Urothelium cell line (cell line): ENCODE results near the gene PPP5C.
"Not testable (repeated sequence)": the region's sequence is repeated elsewhere in the genome, so short reads cannot be mapped to it uniquely, and the experiment has no call there.

Source experiments
- DNase-seq: peaks from one replicate; pipeline ENCODE4 v3.0.0; 2011; ENCODE audit warnings: low spot score, mixed read lengths
- FAIRE-seq: peaks from 2 replicates; lab custom pipeline; 2011; peaks lifted over from hg19 to GRCh38; lab: Jason Lieb, UNC

Gene PPP5C

DNA sequence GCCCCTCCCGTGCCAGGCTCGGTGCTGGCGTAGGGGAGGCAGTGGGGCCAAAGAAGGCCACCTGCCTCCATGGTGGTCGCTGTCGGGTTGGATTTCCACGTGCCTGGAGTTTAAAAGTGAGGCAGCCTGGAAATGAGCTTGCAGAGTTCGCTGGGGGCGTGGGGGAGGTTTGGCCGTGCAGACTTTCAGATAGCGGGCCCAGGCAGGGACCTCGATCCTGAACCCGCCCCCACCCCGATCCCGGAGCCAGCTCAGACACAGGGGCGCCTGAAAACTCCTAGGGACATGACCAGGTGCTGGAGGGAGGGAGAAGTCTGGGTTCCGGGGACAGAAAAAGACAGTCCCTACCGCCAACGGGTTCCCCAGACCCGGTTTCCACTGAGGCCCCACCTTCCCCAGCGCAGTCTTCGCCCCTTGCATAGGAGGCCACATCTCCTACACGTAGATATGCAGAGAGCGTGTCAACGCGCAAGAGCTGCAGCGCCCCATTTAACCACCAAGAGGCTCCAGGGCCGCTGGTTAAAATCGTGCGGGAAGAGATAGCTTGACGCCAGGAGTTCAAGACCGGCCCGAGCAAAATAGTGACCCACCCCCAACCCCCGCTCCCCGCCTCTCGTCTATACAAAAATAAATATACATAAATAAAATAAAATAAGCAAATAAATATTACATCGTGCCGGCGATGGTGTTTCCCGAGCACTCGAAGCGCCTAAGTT, 58.0 kb downstream of the PPP5C start:
- FAIRE-seq (no peak), DNase-seq (no peak)

- FAIRE-seq (no peak), DNase-seq (no peak)
Observed at GRCh38 chr19:46406976-46407375, 60.1 kb downstream of the PPP5C start.

GRCh38 chr19:46407856-46408663, 61.2 kb downstream of the PPP5C start:
- peak; percentile 83 for FAIRE-seq
- DNase-seq = no peak

- no peak for DNase-seq
- FAIRE-seq = no peak
Observed at GRCh38 chr19:46408664-46409039, 61.8 kb downstream of the PPP5C start.

- DNase-seq = no peak
- no peak for FAIRE-seq
Observed at GRCh38 chr19:46409191-46409590, 62.3 kb downstream of the PPP5C start.

- FAIRE-seq = no peak
- no peak for DNase-seq
Observed at GRCh38 chr19:46410205-46411087, 63.6 kb downstream of the PPP5C start.

DNA sequence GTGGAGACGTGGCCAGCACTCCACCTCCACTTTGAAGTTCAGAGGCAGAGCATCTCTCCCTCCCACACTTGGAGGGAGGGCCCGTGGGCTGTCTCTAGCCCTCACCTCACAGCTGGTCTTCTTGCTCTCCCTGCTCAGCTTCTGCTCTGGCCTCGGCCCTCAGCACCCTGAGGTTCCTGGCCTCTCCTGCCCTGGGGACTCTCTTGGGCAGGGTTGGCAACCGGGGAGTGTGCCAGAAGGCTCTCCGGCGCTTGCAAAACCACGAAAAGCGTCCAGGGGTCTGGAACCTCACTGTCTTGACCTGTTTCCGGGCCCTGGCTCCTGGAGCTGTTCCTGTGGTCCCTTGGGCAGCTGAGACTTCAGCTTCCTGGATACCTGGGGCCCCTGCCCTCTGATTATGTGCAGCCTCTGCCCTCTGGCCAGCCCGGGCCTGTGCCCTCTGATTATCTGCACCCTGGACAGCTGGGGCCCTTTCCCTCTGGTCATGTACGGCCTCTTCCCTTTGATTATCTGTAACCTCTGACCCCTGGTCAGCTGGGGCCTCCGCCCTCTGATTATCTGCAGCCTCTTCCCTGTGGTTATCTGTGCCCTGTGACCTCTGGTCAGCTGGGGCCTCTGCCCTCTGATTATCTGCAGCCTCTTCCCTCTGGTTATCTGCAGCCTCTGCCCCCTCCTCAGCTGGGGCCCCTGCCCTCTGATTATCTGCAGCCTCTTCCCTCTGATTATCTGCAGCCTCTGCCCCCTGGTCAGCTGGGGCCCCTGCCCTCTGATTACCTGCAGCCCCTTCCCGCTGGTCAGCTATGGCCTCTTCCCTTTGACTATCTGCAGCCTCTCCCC, 64.4 kb downstream of the PPP5C start:
- DNase-seq (no peak), FAIRE-seq (no peak)

- FAIRE-seq (no peak), DNase-seq (no peak)
Observed at GRCh38 chr19:46411925-46412649, 65.2 kb downstream of the PPP5C start.

- no peak for FAIRE-seq
- DNase-seq = no peak
Observed at GRCh38 chr19:46412650-46413261, 65.9 kb downstream of the PPP5C start.

- no peak for FAIRE-seq
- DNase-seq = peak; percentile 59
Observed at GRCh38 chr19:46413262-46414031, 66.6 kb downstream of the PPP5C start, which contains the start of gene CCDC8. Gene CCDC8 (minus strand): TSS chr19:46413564. CDS start chr19:46412810, 754 bp downstream.

- not testable (repeated sequence) for DNase-seq, FAIRE-seq
Observed at GRCh38 chr19:46414899-46415298, 68.0 kb downstream of the PPP5C start.

DNA sequence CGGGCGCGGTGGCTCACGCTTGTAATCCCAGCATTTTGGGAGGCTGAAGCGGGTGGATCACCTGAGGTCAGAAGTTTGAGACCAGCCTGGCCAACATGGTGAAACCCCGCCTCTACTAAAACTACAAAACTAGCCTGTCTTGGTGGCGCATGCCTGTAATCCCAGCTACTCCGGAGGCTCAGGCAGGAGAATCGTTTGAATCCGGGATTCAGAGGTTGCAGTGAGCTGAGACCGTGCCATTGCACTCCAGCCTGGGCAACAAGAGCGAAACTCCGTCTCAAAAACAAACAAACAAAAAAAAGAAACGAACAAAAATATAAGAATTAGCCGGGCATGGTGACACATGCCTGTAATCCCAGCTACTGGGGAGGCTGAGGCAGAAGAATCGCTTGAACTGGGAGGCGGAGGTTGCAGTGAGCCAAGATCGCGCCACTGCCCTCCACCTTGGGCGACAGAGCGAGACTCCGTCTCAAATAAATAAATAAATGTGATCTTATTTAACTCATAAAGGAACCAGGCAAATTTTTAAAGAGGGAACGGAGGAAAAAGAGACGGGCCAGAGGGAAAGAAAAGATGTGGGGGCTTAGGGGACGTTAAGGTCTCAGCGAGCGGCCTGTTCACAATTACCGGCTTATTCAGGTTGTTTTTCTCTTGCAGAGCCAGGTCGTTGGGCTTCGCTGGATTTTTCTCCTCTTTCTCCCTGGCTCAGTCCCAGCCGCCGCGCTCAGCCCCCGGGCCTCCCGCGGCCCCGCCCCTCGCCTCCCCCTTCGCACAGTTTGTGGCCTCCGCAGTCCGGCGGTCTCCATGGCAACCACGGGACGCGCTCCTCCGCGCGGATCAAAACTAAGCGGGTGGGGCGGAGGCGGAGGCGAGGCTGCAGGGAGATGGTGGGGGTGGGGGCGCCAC, 69.2 kb downstream of the PPP5C start:
- FAIRE-seq = peak; percentile 96
- peak; percentile 96 for DNase-seq

DNA sequence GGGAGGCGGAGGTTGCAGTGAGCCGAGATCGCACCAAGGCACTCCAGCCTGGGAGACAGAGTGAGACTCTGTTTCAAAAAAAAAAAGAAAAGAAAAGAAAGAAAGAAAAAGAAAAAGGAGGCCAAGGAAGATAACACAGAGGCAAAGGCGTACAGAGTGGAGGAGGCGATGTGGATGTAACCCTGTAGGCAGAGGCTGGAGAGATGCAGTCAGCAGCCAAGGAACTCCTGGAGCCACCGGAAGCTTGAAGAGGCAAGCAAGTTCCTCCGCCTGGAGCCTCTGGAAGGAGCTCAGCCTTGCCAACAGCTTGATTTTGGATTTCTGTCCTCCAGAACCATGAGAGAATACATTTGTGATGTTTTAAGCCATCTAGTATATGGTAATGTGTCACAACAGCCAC, 73.2 kb downstream of the PPP5C start:
- FAIRE-seq = no peak
- DNase-seq = no peak

GRCh38 chr19:46422344-46422743, 75.5 kb downstream of the PPP5C start:
- no peak for FAIRE-seq
- DNase-seq = no peak

GRCh38 chr19:46423188-46423587, 76.3 kb downstream of the PPP5C start:
- no peak for DNase-seq
- no peak for FAIRE-seq

- DNase-seq = no peak
- no peak for FAIRE-seq
Observed at GRCh38 chr19:46426035-46426505, 79.2 kb downstream of the PPP5C start.

DNA sequence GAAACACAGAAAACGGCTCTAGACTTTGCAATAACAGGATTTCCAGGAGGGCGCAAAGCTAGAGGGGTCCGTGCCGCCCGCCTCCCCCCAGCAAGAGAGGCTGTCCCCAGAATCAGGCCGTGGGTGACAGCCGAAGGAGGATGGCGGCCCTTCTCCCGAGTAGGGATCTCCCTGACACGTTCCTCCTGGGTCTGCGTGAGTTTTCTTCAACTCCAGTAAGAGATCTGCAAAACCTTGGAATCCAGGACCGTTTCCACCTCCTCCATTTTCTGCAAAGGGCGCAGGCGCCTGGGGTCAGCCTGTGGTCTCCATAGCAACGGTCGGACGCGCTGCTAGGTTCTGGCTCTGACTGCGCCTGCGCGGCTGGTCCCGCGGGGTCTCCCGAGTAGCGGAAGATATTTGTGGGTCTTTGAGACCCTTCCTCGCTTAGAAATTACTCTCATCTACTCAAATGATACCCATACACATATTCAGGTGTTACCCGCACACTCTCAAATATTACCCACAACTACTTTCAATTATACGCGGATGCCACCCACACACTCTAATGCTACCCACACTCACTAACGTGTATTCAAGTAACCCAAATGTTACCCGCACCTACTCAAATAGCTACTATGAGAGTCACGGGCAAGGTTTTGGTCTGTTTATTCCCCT, 79.7 kb downstream of the PPP5C start:
- FAIRE-seq (no peak), DNase-seq (peak; percentile 89)
